A673 (cell line): Measurements from ENCODE around the gene TNRC6A. TPM values are rescaled to one million over a fixed set of nuclear protein-coding genes. Genes with fewer than 3 reads are reported as not detected.
"Not testable (repeated sequence)": the region's sequence is repeated elsewhere in the genome, so short reads cannot be mapped to it uniquely, and the experiment has no call there.

Source experiments
- BruUV-seq: library from RNA; stranded (reverse); fragments of 400-500 nt; replicated peaks from 2 replicates; lab custom pipeline; 2021; lab: Mats Ljungman, UMichigan
- CTCF ChIA-PET: fragments of 300-600 bp; sonication (Branson Sonifier 250); formaldehyde crosslinking; loops from one replicate; lab custom pipeline; 2022; ENCODE audit warnings: antibody characterized with exemption; lab: Charles Lee
- POLR2A ChIA-PET: fragments of 300-600 bp; sonication (Branson Sonifier 250); formaldehyde crosslinking; loops from one replicate; lab custom pipeline; 2022; ENCODE audit warnings: antibody characterized with exemption; ENCODE audit not compliant: low non-redundant PET; lab: Charles Lee
- DNase-seq: peaks from one replicate; pipeline ENCODE4 v3.0.0-alpha.2; 2015; ENCODE audit warnings: low spot score
- H3K27ac ChIP-seq: fragments of 200-600 bp; sonication (generic); 2 replicates; pipeline ENCODE4 v1.5.1; 2016; ENCODE audit warnings: mixed run types, low read depth, mild to moderate bottlenecking, mixed read lengths, antibody characterized with exemption, low read length; ENCODE audit not compliant: poor library complexity, severe bottlenecking
- H3K27me3 ChIP-seq: fragments of 200-600 bp; sonication (generic); replicated peaks from 2 replicates; pipeline ENCODE4 v1.6.1; 2017; ENCODE audit warnings: mixed run types, low read depth, mild to moderate bottlenecking, mixed read lengths, antibody characterized with exemption, low read length; ENCODE audit not compliant: insufficient read depth, poor library complexity
- H3K36me3 ChIP-seq: fragments of 200-600 bp; sonication (generic); 2 replicates; pipeline ENCODE4 v1.6.1; 2016; ENCODE audit warnings: mixed run types, mild to moderate bottlenecking, mixed read lengths, antibody characterized with exemption, low read length; ENCODE audit not compliant: insufficient read depth, poor library complexity, severe bottlenecking
- H3K4me1 ChIP-seq: fragments of 200-600 bp; sonication (generic); 2 replicates; pipeline ENCODE4 v1.6.1; 2017; ENCODE audit warnings: mixed run types, mild to moderate bottlenecking, mixed read lengths, antibody characterized with exemption, low read length; ENCODE audit not compliant: insufficient read depth, poor library complexity, severe bottlenecking
- H3K4me3 ChIP-seq: fragments of 200-600 bp; sonication (generic); 2 replicates; pipeline ENCODE4 v1.5.1; 2016; ENCODE audit warnings: low read depth, mixed run types, mild to moderate bottlenecking, mixed read lengths, low read length; ENCODE audit not compliant: poor library complexity, severe bottlenecking
- H3K9me3 ChIP-seq: fragments of 200-600 bp; sonication (generic); 2 replicates; pipeline ENCODE4 v1.6.1; 2016; ENCODE audit warnings: mixed run types, low read depth, mild to moderate bottlenecking, mixed read lengths, antibody characterized with exemption, low read length; ENCODE audit not compliant: poor library complexity, severe bottlenecking
- EZH2 ChIP-seq: fragments of 200-600 bp; sonication (generic); IDR thresholded peaks from 2 replicates; pipeline ENCODE4 v1.6.1; 2017; ENCODE audit warnings: borderline replicate concordance, low read depth, mild to moderate bottlenecking, mixed read lengths, antibody characterized with exemption, low read length; ENCODE audit not compliant: poor library complexity, severe bottlenecking
- intact Hi-C: fragments of 100-400 bp; cut with micrococcal nuclease; formaldehyde crosslinking; loops from one replicate; pipeline ENCODE4 v1.10.0; 2022; ENCODE audit not compliant: unreplicated experiment
- total RNA-seq: library from RNA; stranded (reverse); gene quantifications from 2 replicates; pipeline ENCODE4 v1.2.3, GENCODE V29; 2021
- TF ChIP-seq, protein P1 (sequence below): fragments of 300-800, 200-600 bp; sonication (generic); conservative IDR thresholded peaks from 2 replicates; pipeline ENCODE4 v1.5.1; 2017; ENCODE audit warnings: low read depth, mild to moderate bottlenecking, antibody characterized with exemption, low read length, moderate library complexity, mixed read lengths

The TNRC6A gene
- total RNA-seq, 1 experiment from 2014 or later = 90.8 TPM

DNA sequence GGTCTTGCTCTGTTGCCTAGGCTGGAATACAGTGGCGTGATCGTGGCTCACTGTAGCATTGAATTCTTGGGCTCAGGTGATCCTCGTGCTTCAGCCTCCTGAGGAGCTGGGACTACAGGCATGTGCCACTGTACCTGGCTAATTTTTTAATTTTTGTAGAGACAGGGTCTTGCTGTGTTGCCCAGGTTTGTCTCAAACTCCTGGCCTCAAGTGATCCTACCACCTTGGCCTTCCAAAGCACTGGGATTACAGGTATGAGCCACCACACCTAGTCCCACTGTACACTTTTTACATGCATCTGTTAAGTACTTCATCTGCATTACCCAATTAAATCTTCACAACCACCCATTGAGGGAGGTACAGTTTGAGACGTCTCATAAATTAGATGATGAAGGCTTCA lies 12.4 kb downstream of the TNRC6A start:
- no TSS peak for BruUV-seq
- Histone ChIP-seq H3K27me3 (no peaks in the 10 kb centered on the region), H3K9me3 (no peaks in the 10 kb centered on the region), H3K36me3 (no peaks in the 10 kb centered on the region), H3K27ac (no peak overlapping the region), H3K4me1 (peaks cover 27% of the 10 kb centered on the region), H3K4me3 (no peak overlapping the region)
- intact Hi-C loops = no loop called here
- CTCF ChIA-PET = no interaction called here
- no peak for DNase-seq
- POLR2A ChIA-PET = no interaction called here
- no peak for TF ChIP-seq EZH2

DNA sequence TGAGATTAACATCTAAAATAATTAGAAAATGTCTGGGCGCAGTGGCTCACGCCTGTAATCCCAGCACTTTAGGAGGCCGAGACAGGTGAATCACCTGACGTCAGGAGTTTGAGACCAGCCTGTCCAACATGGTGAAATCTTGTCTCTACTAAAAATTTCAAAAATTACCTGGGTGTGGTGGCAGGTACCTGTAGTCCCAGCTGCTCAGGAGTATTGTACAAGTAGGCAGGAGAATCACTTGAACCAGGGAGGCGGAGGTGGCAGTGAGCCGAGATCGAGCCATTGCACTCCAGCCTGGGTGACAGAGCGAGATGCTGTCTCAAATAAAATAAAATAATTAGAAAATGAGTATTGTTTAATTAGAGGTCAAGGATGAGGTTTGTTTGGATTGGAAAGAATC lies 13.2 kb downstream of the TNRC6A start:
- BruUV-seq, H3K36me3 ChIP-seq, intact Hi-C loops, POLR2A ChIA-PET, H3K4me3 ChIP-seq, CTCF ChIA-PET, DNase-seq, H3K9me3 ChIP-seq, H3K27me3 ChIP-seq, H3K27ac ChIP-seq: not testable (repeated sequence)
- peaks cover 20% of the 10 kb centered on the region for H3K4me1 ChIP-seq

DNA sequence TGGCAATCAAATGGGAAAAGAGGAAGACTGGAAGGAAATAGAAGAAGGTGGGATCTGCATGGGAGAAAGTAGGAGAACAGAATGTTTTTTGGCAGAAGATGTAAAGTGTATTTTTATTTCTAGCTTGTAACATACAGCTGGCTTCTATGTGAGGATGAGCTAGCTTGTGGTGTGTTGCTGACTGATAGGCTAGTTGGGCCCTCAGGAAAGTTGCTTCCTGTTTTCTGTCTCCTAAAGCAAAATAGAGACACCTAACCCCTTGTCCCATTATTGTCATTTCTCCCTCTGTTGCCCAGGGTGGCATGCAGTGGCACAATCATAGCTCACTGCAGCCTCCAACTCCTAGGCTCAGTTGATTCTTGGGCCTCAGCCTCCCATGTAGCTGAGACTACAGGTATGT lies 15.9 kb downstream of the TNRC6A start:
- Histone ChIP-seq H3K27me3 (no peaks in the 10 kb centered on the region), H3K4me1 (peaks cover 15% of the 10 kb centered on the region), H3K9me3 (no peaks in the 10 kb centered on the region), H3K27ac (no peak overlapping the region), H3K4me3 (no peak overlapping the region), H3K36me3 (no peaks in the 10 kb centered on the region)
- TF ChIP-seq, protein P1, sequence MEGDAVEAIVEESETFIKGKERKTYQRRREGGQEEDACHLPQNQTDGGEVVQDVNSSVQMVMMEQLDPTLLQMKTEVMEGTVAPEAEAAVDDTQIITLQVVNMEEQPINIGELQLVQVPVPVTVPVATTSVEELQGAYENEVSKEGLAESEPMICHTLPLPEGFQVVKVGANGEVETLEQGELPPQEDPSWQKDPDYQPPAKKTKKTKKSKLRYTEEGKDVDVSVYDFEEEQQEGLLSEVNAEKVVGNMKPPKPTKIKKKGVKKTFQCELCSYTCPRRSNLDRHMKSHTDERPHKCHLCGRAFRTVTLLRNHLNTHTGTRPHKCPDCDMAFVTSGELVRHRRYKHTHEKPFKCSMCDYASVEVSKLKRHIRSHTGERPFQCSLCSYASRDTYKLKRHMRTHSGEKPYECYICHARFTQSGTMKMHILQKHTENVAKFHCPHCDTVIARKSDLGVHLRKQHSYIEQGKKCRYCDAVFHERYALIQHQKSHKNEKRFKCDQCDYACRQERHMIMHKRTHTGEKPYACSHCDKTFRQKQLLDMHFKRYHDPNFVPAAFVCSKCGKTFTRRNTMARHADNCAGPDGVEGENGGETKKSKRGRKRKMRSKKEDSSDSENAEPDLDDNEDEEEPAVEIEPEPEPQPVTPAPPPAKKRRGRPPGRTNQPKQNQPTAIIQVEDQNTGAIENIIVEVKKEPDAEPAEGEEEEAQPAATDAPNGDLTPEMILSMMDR = no peak
- TF ChIP-seq EZH2 = no peak
- ChIA-PET POLR2A (interaction anchor here (0.6 kb wide), 1 partner anchor 117 kb away, joined by 5 read pairs; no protein-coding TSS in a partner anchor), CTCF (interaction anchor here (0.6 kb wide), 1 partner anchor 240 kb away, joined by 3 read pairs; no protein-coding TSS in a partner anchor)
- DNase-seq = no peak
- intact Hi-C loops = no loop called here
- no TSS peak for BruUV-seq

DNA sequence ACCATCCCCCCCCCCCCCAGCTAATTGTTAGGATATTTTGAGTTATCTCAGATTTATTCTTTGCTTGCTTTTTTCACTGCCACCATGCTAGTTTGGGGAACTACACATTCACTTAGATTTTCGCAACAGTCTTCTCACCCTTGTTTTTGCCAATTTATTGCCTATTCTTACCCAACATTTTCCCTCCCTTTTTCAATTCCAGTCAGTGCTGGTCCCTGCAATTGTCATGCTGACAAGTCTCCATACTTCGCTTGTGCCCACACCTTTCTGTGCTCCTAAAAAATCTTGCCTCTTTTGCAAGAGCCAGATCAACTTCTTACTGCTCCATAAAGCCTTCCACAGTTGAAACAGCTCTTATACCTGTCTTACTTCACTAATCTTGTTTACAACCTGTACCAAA lies 16.3 kb downstream of the TNRC6A start:
- CTCF ChIA-PET = interaction anchor here (0.6 kb wide), 1 partner anchor 241 kb away, joined by 3 read pairs; no protein-coding TSS in a partner anchor

More for the DNA sequence above, 16.3 kb downstream of the TNRC6A start:
- TF ChIP-seq EZH2 = no peak
- TF ChIP-seq, protein P1 = no peak
- intact Hi-C loops = no loop called here
- Histone ChIP-seq H3K4me3 (no peak overlapping the region), H3K36me3 (no peaks in the 10 kb centered on the region), H3K27me3 (no peaks in the 10 kb centered on the region), H3K9me3 (no peaks in the 10 kb centered on the region), H3K4me1 (peaks cover 15% of the 10 kb centered on the region), H3K27ac (no peak overlapping the region)
- no TSS peak for BruUV-seq
- no peak for DNase-seq
- POLR2A ChIA-PET = no interaction called here
